ENCODE data around the gene PPP1R15A. TPM values are rescaled to one million over a fixed set of nuclear protein-coding genes. Genes with fewer than 3 reads are reported as not detected.

The PPP1R15A gene
- total RNA-seq, 4 donors from 2014 or later, result 28.6 to 53.0 (median 30.9) TPM

- intact Hi-C loops (cut with DNase I; ENCODE audit: low total_unique reads), result loop anchor here (2.0 kb wide), 1 partner anchor 43 kb away; no protein-coding TSS in a partner anchor
- TF ChIP-seq CTCF (IDR thresholded peaks at IDR 0.05) (no peak), POLR2A (IDR thresholded peaks at IDR 0.05) (no peak)
Observed at GRCh38 chr19:48837687-48838086, 34.5 kb upstream of the PPP1R15A start.

GRCh38 chr19:48841047-48841446 lies 31.2 kb upstream of the PPP1R15A start:
- TF ChIP-seq CTCF (IDR thresholded peaks at IDR 0.05) (no peak), POLR2A (IDR thresholded peaks at IDR 0.05) (no peak)
- Histone ChIP-seq H3K36me3 (no peaks in the 10 kb centered on the region), H3K27me3 (no peaks in the 10 kb centered on the region), H3K27ac (no peak overlapping the region), H3K4me3 (no peak overlapping the region), H3K9me3 (no peaks in the 10 kb centered on the region), H3K4me1 (no peaks in the 10 kb centered on the region)
- intact Hi-C loops (cut with DNase I; ENCODE audit: low total_unique reads), result loop anchor here (2.0 kb wide), 1 partner anchor 52 kb away; no protein-coding TSS in a partner anchor
- no peak for DNase-seq

More at GRCh38 chr19:48837687-48838086, 34.5 kb upstream of the PPP1R15A start:
- no peaks in the 10 kb centered on the region for H3K27me3 ChIP-seq
- no peaks in the 10 kb centered on the region for H3K9me3 ChIP-seq
- no peak for DNase-seq
- H3K27ac ChIP-seq, result peak overlapping the region; percentile 86 to 96
- no peak overlapping the region for H3K4me3 ChIP-seq
- no peaks in the 10 kb centered on the region for H3K36me3 ChIP-seq
- no peaks in the 10 kb centered on the region for H3K4me1 ChIP-seq

GRCh38 chr19:48841571-48841970 lies 30.6 kb upstream of the PPP1R15A start:
- H3K4me3 ChIP-seq, result no peak overlapping the region
- no peaks in the 10 kb centered on the region for H3K9me3 ChIP-seq
- no peaks in the 10 kb centered on the region for H3K4me1 ChIP-seq
- no peak for DNase-seq
- H3K27me3 ChIP-seq, result no peaks in the 10 kb centered on the region
- TF ChIP-seq POLR2A (IDR thresholded peaks at IDR 0.05) (no peak), CTCF (IDR thresholded peaks at IDR 0.05) (no peak)
- intact Hi-C loops (cut with DNase I; ENCODE audit: low total_unique reads), result loop anchor here (2.0 kb wide), 1 partner anchor 53 kb away; no protein-coding TSS in a partner anchor
- no peak overlapping the region for H3K27ac ChIP-seq
- no peaks in the 10 kb centered on the region for H3K36me3 ChIP-seq

- intact Hi-C loops (cut with DNase I; ENCODE audit: low total_unique reads), result no loop called here
- H3K36me3 ChIP-seq, result no peaks in the 10 kb centered on the region
- no peak overlapping the region for H3K4me3 ChIP-seq
- no peaks in the 10 kb centered on the region for H3K4me1 ChIP-seq
- H3K27me3 ChIP-seq, result no peaks in the 10 kb centered on the region
- H3K9me3 ChIP-seq, result no peaks in the 10 kb centered on the region
- TF ChIP-seq CTCF (IDR thresholded peaks at IDR 0.05) (peak; percentile 79 to 85 (median 82)), POLR2A (IDR thresholded peaks at IDR 0.05) (no peak)
- H3K27ac ChIP-seq, result no peak overlapping the region
- DNase-seq, result peak; percentile 37 to 57
Observed at GRCh38 chr19:48842789-48843162, 29.4 kb upstream of the PPP1R15A start.

GRCh38 chr19:48844472-48844871 lies 27.7 kb upstream of the PPP1R15A start:
- Histone ChIP-seq H3K4me3 (no peak overlapping the region), H3K27ac (no peak overlapping the region), H3K9me3 (no peaks in the 10 kb centered on the region), H3K27me3 (no peaks in the 10 kb centered on the region), H3K4me1 (no peaks in the 10 kb centered on the region), H3K36me3 (no peaks in the 10 kb centered on the region)
- intact Hi-C loops (cut with DNase I; ENCODE audit: low total_unique reads), result no loop called here
- DNase-seq, result no peak
- TF ChIP-seq CTCF (IDR thresholded peaks at IDR 0.05), result no peak
- no peak for TF ChIP-seq POLR2A (IDR thresholded peaks at IDR 0.05)
